ENCODE measurements around the gene LIMA1.

LIMA1 gene

DNA sequence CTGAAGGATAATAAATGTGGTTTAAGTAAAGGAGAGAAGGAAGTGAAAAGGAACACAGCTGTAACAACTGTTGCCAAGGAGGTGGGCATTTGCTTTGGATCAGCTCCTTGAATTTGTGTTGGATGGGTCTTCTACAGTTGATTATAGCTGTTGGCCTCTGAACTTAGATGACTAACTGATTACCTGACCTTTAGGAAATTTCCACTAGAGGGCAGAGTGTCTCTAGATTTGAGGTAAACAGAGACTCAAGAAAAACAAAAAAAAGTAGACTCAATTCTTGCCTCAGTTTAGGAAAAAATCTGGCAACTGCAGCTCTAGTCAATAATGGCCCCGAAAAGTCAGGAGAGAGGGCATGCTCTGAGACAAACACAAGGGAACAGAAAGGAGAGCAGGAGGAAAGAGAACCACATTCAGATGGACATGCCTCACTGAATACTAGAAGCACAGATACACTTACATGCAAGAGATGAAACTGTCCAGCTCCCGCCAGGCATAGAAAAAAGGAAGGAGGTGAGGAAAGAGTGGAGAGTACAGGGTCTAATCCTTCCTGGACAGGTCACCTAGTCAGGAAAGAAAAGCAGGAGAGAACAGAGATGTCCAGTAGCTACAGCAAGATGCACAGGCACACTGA is 150.7 kb downstream of the LIMA1 start:
- no peak for DNase-seq (ENCODE audit: low read depth in 2 of 2)

- no peak for DNase-seq (ENCODE audit: low read depth in 2 of 2)
Observed at GRCh38 chr12:50129290-50129689, 154.0 kb downstream of the LIMA1 start.

DNA sequence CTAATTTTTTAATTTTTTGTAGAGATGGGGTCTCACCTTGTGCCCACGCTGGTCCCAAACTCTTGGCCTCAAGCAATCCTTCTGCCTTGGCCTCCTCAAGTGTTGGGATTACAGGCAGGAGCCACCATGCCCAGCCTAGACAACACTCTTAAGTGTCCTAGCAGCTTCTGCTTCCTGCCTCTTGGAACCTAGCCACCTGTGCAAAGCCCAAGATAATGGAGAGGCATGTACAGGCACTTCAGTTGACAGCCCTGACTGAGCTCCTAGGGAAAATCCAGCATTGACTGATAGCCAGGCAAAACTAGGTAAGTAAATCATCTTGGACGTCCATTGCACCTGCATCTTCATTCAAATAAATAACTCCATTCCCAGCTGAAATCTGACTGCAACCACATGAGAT is 155.8 kb downstream of the LIMA1 start:
- no peak for DNase-seq (ENCODE audit: low read depth in 2 of 2)
